ENCODE measurements around the gene NAGLU. TPM values are rescaled to one million over a fixed set of nuclear protein-coding genes. Genes with fewer than 3 reads are reported as not detected.
"Not testable (repeated sequence)": the region's sequence is repeated elsewhere in the genome, so short reads cannot be mapped to it uniquely, and the experiment has no call there.

Gene NAGLU
- polyA plus RNA-seq, 1 of the 3 experiments (the other 2 are of a cell fraction), result 33.9 TPM

DNA sequence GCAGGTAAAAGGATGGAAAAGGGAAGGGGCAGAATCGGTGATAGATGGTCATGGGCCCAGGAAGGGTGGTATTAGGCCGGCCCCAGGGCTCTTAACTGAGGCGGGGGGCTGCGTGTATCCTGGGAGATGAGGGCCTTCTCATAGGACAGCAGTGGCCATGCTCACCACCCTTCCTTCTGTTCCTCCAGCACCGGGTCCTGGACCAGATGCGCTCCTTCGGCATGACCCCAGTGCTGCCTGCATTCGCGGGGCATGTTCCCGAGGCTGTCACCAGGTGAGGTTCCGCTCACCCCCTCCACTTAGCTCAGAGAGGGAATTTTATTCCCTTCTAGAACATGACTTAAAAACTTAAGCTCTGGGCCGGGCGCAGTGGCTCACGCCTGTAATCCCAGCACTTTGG lies 2.4 kb downstream of the NAGLU start:
- Histone ChIP-seq H4K20me1 (ENCODE audit: insufficient read depth) (0 out of 2 replicates have a peak, but pooled peaks cover 4% of the 10 kb centered on the region), H3K9ac (no peak overlapping the region), H3K4me3 (ENCODE audit: low read depth in 2 of 2, low read length in 1 of 2) (no peak overlapping the region), H3K4me2 (no peak overlapping the region), H3F3A (replicated peaks; ENCODE audit: insufficient read depth) (peaks cover 17% of the 10 kb centered on the region), H3K27ac (ENCODE audit: low read depth in 2 of 2, low read length in 1 of 2) (no peak overlapping the region), H3K9me3 (no peaks in the 10 kb centered on the region), H3K9me2 (no peaks in the 10 kb centered on the region), H3K27me3 (ENCODE audit: insufficient read depth) (no peaks in the 10 kb centered on the region), H3K4me1 (ENCODE audit: control insufficient read depth in 1 of 2, insufficient read depth in 2 of 2, low read depth in 1 of 2, low read length in 1 of 2) (peaks cover 4 to 16% of the 10 kb centered on the region in 2 experiments; a peak in 3 of 4 replicates), H3K79me2 (ENCODE audit: insufficient read depth) (peaks cover 22% of the 10 kb centered on the region), H3K36me3 (replicated peaks in 1 of 2; ENCODE audit: control insufficient read depth in 1 of 2, insufficient read depth in 2 of 2, low read length in 1 of 2) (peaks cover 12 to 14% of the 10 kb centered on the region in 2 experiments), H2AFZ (ENCODE audit: low read depth) (no peak overlapping the region)
- DNase-seq, result no peak
- ChIA-PET CTCF (interaction anchor here (1.5 kb wide), 1 partner anchor 132 kb away, joined by 4 read pairs; no protein-coding TSS in a partner anchor), POLR2A (interaction anchor here (3.6 kb wide), 1 partner anchor 16 kb away, joined by 17 read pairs; no protein-coding TSS in a partner anchor)
- WGBS (ENCODE audit: low lambda C conversion rate), result 98% methylated on average over 14 of the region's 14 CpGs
- TF ChIP-seq, protein P1, sequence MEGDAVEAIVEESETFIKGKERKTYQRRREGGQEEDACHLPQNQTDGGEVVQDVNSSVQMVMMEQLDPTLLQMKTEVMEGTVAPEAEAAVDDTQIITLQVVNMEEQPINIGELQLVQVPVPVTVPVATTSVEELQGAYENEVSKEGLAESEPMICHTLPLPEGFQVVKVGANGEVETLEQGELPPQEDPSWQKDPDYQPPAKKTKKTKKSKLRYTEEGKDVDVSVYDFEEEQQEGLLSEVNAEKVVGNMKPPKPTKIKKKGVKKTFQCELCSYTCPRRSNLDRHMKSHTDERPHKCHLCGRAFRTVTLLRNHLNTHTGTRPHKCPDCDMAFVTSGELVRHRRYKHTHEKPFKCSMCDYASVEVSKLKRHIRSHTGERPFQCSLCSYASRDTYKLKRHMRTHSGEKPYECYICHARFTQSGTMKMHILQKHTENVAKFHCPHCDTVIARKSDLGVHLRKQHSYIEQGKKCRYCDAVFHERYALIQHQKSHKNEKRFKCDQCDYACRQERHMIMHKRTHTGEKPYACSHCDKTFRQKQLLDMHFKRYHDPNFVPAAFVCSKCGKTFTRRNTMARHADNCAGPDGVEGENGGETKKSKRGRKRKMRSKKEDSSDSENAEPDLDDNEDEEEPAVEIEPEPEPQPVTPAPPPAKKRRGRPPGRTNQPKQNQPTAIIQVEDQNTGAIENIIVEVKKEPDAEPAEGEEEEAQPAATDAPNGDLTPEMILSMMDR (IDR thresholded peaks at IDR 0.05), result no peak
- no peak for TF ChIP-seq TAF1 (IDR thresholded peaks at IDR 0.05; ENCODE audit: borderline replicate concordance, low read depth, low read length)
- TF ChIP-seq, protein P2, sequence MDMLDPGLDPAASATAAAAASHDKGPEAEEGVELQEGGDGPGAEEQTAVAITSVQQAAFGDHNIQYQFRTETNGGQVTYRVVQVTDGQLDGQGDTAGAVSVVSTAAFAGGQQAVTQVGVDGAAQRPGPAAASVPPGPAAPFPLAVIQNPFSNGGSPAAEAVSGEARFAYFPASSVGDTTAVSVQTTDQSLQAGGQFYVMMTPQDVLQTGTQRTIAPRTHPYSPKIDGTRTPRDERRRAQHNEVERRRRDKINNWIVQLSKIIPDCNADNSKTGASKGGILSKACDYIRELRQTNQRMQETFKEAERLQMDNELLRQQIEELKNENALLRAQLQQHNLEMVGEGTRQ (IDR thresholded peaks at IDR 0.05; ENCODE audit: borderline replicate concordance, low read depth, low read length), result no peak
- TF ChIP-seq TCF12 (IDR thresholded peaks at IDR 0.05), result no peak
- TF ChIP-seq EZH2phosphoT487 (IDR thresholded peaks at IDR 0.05; ENCODE audit: borderline replicate concordance, low read depth), result no peak
- no peak for TF ChIP-seq RAD21 (IDR thresholded peaks at IDR 0.05; ENCODE audit: low read length)
- no peak for TF ChIP-seq POLR2AphosphoS5 (IDR thresholded peaks at IDR 0.05; ENCODE audit: low read depth, low read length)
- no peak for TF ChIP-seq SIN3A (IDR thresholded peaks at IDR 0.05; ENCODE audit: borderline replicate concordance, low read depth, low read length)
- TF ChIP-seq YY1 (IDR thresholded peaks at IDR 0.05; ENCODE audit: low read depth), result no peak
- TF ChIP-seq, protein P3, sequence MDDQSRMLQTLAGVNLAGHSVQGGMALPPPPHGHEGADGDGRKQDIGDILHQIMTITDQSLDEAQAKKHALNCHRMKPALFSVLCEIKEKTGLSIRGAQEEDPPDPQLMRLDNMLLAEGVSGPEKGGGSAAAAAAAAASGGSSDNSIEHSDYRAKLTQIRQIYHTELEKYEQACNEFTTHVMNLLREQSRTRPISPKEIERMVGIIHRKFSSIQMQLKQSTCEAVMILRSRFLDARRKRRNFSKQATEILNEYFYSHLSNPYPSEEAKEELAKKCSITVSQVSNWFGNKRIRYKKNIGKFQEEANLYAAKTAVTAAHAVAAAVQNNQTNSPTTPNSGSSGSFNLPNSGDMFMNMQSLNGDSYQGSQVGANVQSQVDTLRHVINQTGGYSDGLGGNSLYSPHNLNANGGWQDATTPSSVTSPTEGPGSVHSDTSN (IDR thresholded peaks at IDR 0.05), result no peak
- no peak for TF ChIP-seq MXI1 (IDR thresholded peaks at IDR 0.05; ENCODE audit: low read depth, low read length)
- TF ChIP-seq, protein P4, sequence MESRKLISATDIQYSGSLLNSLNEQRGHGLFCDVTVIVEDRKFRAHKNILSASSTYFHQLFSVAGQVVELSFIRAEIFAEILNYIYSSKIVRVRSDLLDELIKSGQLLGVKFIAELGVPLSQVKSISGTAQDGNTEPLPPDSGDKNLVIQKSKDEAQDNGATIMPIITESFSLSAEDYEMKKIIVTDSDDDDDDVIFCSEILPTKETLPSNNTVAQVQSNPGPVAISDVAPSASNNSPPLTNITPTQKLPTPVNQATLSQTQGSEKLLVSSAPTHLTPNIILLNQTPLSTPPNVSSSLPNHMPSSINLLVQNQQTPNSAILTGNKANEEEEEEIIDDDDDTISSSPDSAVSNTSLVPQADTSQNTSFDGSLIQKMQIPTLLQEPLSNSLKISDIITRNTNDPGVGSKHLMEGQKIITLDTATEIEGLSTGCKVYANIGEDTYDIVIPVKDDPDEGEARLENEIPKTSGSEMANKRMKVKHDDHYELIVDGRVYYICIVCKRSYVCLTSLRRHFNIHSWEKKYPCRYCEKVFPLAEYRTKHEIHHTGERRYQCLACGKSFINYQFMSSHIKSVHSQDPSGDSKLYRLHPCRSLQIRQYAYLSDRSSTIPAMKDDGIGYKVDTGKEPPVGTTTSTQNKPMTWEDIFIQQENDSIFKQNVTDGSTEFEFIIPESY (IDR thresholded peaks at IDR 0.05; ENCODE audit: borderline replicate concordance, low read depth), result no peak

DNA sequence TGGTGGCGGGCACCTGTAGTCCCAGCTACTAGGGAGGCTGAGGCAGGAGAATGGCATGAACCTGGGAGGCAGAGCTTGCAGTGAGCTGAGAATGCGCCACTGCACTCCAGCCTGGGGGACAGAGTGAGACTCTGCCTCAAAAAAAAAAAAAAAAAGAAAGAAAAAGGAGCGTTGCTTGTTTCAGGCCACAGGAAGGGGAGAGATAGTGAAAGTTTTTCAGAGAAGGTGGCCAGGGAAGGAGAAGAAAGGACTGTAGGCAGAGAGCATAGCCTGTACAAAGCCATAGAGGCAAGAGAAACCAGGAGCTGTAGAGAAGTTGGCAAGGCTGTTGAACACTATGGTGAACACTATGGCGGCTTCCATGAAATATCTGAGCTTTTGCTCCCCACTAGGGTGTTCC lies 4.5 kb downstream of the NAGLU start:
- H3K4me3 ChIP-seq (ENCODE audit: low read depth in 2 of 2, low read length in 1 of 2); H3K4me2 ChIP-seq; H3K27me3 ChIP-seq (ENCODE audit: insufficient read depth); H3F3A ChIP-seq (replicated peaks; ENCODE audit: insufficient read depth); H3K27ac ChIP-seq (ENCODE audit: low read depth in 2 of 2, low read length in 1 of 2); H3K9ac ChIP-seq; H4K20me1 ChIP-seq (ENCODE audit: insufficient read depth); H3K9me3 ChIP-seq; DNase-seq; H2AFZ ChIP-seq (ENCODE audit: low read depth); H3K9me2 ChIP-seq: not testable (repeated sequence)
- POLR2A ChIA-PET, result interaction anchor here (1.4 kb wide), 1 partner anchor 21 kb away, joined by 3 read pairs; no protein-coding TSS in a partner anchor
- WGBS (ENCODE audit: low lambda C conversion rate), result 91% methylated on average over 4 of the region's 4 CpGs
- H3K4me1 ChIP-seq (ENCODE audit: control insufficient read depth in 1 of 2, insufficient read depth in 2 of 2, low read depth in 1 of 2, low read length in 1 of 2), result peaks cover 4 to 12% of the 10 kb centered on the region in 2 experiments; a peak in 3 of 4 replicates
- peaks cover 22% of the 10 kb centered on the region for H3K79me2 ChIP-seq (ENCODE audit: insufficient read depth)
- H3K36me3 ChIP-seq (replicated peaks in 1 of 2; ENCODE audit: control insufficient read depth in 1 of 2, insufficient read depth in 2 of 2, low read length in 1 of 2), result peaks cover 12 to 16% of the 10 kb centered on the region in 2 experiments
- CTCF ChIA-PET, result interaction anchor here (1.1 kb wide), 1 partner anchor 13 kb away, joined by 5 read pairs; no protein-coding TSS in a partner anchor
